Measurements from ENCODE around the gene ACRBP.

ACRBP gene

GRCh38 chr12:6647083-6647604 is at the start of gene ACRBP:
TSS of gene ACRBP (minus strand) at chr12:6647432. CDS start at chr12:6647366, 66 bp downstream.
- peak; percentile 25 for DNase-seq

- no peak for DNase-seq
These were observed 48.2 kb upstream of the ACRBP start for GRCh38 chr12:6695313-6696045.

GRCh38 chr12:6694701-6695100 is 47.5 kb upstream of the ACRBP start:
- DNase-seq, result no peak

- DNase-seq, result no peak
These were observed 46.7 kb upstream of the ACRBP start for GRCh38 chr12:6693832-6694355.

- DNase-seq, result no peak
These were observed 45.7 kb upstream of the ACRBP start for GRCh38 chr12:6692888-6693287.

GRCh38 chr12:6691473-6691872 is 44.2 kb upstream of the ACRBP start:
- DNase-seq, result no peak

GRCh38 chr12:6688999-6689882 is 42.0 kb upstream of the ACRBP start, which contains the start of gene ZNF384:
TSS of gene ZNF384 (minus strand) at chr12:6689375. CDS start at chr12:6679520, 9,855 bp downstream.
- DNase-seq, result peak; percentile 92

- DNase-seq, result no peak
These were observed 41.3 kb upstream of the ACRBP start for GRCh38 chr12:6688543-6688998.

GRCh38 chr12:6685814-6686213 is 38.6 kb upstream of the ACRBP start:
- DNase-seq, result no peak

GRCh38 chr12:6684609-6685008 is 37.4 kb upstream of the ACRBP start:
- DNase-seq, result no peak

GRCh38 chr12:6676962-6677361 is 29.7 kb upstream of the ACRBP start:
- DNase-seq, result no peak

- no peak for DNase-seq
These were observed 24.9 kb upstream of the ACRBP start for GRCh38 chr12:6672143-6672542.

- DNase-seq, result no peak
These were observed 20.5 kb upstream of the ACRBP start for GRCh38 chr12:6667559-6668210.

- DNase-seq, result no peak
These were observed 19.0 kb upstream of the ACRBP start for GRCh38 chr12:6666211-6666610.

GRCh38 chr12:6664902-6665301 is 17.7 kb upstream of the ACRBP start:
- no peak for DNase-seq

- peak; percentile 95 for DNase-seq
These were observed 15.9 kb upstream of the ACRBP start, which contains the start of gene ING4 for GRCh38 chr12:6662906-6663742. TSS of gene ING4 (minus strand) at chr12:6663119. CDS start at chr12:6663101, 18 bp downstream.

GRCh38 chr12:6662602-6662905 is 15.3 kb upstream of the ACRBP start:
- DNase-seq, result no peak

GRCh38 chr12:6653987-6654386 is 6.8 kb upstream of the ACRBP start:
- DNase-seq, result no peak

- DNase-seq, result no peak
These were observed 6.1 kb upstream of the ACRBP start for GRCh38 chr12:6653342-6653741.

GRCh38 chr12:6652391-6652790 is 5.2 kb upstream of the ACRBP start:
- no peak for DNase-seq

- no peak for DNase-seq
These were observed 3.6 kb upstream of the ACRBP start for GRCh38 chr12:6650832-6651231.
